GM13976 (cell line): ENCODE data around the gene PHC2.

Source experiments
- DNase-seq: peaks from one replicate; pipeline ENCODE4 v3.0.0; 2012; ENCODE audit warnings: low spot score
- in situ Hi-C: fragments of 300-500 bp; cut with MboI; formaldehyde crosslinking; loops from one replicate; pipeline ENCODE4 v1.12.0; 2022; ENCODE audit warnings: low sequenced_read_pairs, mixed read lengths, inconsistent platforms; ENCODE audit not compliant: unreplicated experiment
- TF ChIP-seq, protein P1 (sequence below): IDR thresholded peaks from 2 replicates; pipeline ENCODE4 v1.5.1; 2012; ENCODE audit warnings: borderline replicate concordance, mild to moderate bottlenecking; ENCODE audit not compliant: insufficient read depth; ENCODE audit errors: extremely low read depth, missing control alignments, control extremely low read depth

PHC2 gene

DNA sequence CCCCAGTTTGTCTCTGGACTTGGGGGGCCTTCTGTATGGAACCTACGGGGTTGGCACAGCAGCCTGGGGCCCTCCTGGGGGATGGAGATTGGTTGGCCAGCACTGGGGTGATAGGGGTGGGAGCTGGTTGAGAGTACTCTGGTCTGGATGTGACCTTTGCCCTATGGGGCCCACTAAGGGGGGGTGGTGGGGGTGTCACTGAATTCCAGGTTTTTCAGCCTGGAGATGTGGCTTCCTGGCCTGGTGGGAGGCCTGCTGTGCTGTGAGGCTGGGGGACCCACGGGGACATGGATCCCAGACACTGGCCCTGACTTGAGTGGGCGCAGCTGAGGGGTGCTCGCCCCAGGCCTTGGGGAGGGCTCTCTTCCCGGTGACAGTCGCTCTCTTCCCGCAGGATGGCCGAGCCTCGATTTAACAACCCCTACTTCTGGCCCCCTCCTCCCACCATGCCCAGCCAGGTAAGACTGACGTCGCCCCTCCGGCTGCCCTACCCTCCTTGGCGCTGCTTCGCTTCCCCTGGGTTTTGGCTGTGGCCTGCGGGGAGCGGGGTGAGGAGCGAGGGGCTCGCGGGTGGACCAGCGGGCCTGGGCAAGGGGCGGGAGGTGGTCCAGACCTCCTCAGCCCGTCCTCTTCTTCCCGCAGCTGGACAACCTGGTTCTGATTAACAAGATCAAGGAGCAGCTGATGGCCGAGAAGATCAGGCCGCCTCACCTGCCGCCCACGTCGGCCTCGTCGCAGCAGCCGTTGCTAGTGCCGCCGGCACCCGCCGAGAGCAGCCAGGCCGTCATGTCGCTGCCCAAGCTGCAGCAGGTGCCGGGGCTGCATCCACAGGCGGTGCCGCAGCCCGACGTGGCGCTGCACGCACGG is 155.0 kb downstream of the PHC2 start:
- DNase-seq, result no peak
- TF ChIP-seq, protein P1, sequence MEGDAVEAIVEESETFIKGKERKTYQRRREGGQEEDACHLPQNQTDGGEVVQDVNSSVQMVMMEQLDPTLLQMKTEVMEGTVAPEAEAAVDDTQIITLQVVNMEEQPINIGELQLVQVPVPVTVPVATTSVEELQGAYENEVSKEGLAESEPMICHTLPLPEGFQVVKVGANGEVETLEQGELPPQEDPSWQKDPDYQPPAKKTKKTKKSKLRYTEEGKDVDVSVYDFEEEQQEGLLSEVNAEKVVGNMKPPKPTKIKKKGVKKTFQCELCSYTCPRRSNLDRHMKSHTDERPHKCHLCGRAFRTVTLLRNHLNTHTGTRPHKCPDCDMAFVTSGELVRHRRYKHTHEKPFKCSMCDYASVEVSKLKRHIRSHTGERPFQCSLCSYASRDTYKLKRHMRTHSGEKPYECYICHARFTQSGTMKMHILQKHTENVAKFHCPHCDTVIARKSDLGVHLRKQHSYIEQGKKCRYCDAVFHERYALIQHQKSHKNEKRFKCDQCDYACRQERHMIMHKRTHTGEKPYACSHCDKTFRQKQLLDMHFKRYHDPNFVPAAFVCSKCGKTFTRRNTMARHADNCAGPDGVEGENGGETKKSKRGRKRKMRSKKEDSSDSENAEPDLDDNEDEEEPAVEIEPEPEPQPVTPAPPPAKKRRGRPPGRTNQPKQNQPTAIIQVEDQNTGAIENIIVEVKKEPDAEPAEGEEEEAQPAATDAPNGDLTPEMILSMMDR, result no peak
- in situ Hi-C loops, result no loop called here

DNA sequence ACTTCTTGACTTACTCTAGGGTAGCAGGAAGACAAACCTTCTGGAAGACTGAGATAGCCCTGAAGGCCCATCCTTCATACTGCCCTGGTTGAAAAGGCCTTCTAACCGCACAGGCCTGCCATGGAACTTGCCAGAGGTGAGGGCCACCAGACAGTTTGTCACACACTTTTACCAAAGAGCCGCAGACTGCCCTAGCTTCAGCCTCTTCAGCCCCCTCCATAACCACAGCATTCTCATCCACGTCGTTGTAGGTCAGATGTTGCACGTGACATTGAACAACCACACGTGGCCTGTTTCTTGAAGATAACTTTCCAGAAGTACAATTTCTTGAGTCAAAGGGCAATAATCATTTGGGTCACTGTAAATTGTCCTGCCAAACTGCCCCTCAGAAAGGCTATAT is 155.7 kb downstream of the PHC2 start:
- TF ChIP-seq, protein P1, result no peak

DNA sequence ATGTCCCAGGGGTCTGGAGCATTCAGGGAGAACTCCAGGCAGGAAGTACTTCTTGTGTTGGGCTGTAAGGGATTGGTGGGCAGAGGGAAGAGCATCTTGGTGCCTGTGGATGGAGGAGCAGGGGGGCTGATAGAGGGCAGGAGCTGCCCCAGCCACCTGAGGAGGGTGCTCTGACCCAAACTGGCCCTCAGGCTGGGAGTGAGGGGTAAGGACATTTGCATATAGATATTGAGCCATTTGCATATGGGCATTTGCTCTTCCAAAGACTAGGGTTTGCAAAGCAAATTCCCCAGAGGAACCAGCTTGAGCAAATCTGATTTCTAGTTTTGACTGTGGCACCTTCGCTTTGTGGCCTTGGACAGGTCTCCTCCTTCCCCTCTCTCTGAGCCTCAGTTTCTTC is 156.4 kb downstream of the PHC2 start:
- in situ Hi-C loops, result no loop called here
- DNase-seq, result no peak
- TF ChIP-seq, protein P1, result no peak

More for the DNA sequence above, 155.7 kb downstream of the PHC2 start:
- no peak for DNase-seq
- in situ Hi-C loops, result no loop called here

DNA sequence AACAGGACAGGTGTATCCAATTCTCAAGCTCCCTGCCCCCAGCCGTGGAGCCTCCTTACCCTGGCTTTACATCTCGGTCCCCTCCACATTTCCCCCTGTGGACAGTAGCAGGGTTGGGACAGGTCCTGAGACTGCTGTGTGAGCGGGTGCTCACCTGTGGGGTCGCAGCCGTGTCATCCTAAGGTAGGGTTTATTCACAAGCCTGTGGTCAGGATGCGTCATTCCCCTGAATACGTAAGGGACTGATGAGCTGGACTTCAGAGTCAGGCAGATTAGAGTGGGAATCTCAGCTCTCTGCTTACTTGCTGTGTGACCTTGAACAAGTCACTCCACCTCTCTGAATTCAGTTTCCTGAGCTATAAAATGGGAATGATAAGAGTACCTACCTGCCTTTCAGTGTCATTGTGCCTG is 156.9 kb downstream of the PHC2 start:
- TF ChIP-seq, protein P1, result no peak
- in situ Hi-C loops, result no loop called here
- no peak for DNase-seq
